Activated CD4-positive, alpha-beta T cell treated with anti-CD3 and anti-CD28 coated beads for 24 hours (primary cell): Measurements from ENCODE around the gene CFAP57.

ENCODE experiments used
- DNase-seq, 2 donors: peaks; one replicate each; pipeline ENCODE4 v3.0.0-alpha.2; 2020; ENCODE audit warnings: low read depth in 2 of 2

CFAP57 gene

GRCh38 chr1:43299101-43299500 lies 127.0 kb downstream of the CFAP57 start:
- no peak for DNase-seq

GRCh38 chr1:43300378-43301094 lies 128.4 kb downstream of the CFAP57 start, which contains the start of gene TIE1:
Gene TIE1 (plus strand): TSS chr1:43300982. CDS start chr1:43301072, 90 bp downstream.
- no peak for DNase-seq

- no peak for DNase-seq
Observed at GRCh38 chr1:43302201-43302600, 130.1 kb downstream of the CFAP57 start.

- DNase-seq, result no peak
Observed at GRCh38 chr1:43302721-43303470, 130.8 kb downstream of the CFAP57 start.

GRCh38 chr1:43303471-43304313 lies 131.6 kb downstream of the CFAP57 start:
- DNase-seq, result no peak
